ENCODE data around the gene PDIA4.
"Not testable (repeated sequence)": the region's sequence is repeated elsewhere in the genome, so short reads cannot be mapped to it uniquely, and the experiment has no call there.

PDIA4 gene

DNA sequence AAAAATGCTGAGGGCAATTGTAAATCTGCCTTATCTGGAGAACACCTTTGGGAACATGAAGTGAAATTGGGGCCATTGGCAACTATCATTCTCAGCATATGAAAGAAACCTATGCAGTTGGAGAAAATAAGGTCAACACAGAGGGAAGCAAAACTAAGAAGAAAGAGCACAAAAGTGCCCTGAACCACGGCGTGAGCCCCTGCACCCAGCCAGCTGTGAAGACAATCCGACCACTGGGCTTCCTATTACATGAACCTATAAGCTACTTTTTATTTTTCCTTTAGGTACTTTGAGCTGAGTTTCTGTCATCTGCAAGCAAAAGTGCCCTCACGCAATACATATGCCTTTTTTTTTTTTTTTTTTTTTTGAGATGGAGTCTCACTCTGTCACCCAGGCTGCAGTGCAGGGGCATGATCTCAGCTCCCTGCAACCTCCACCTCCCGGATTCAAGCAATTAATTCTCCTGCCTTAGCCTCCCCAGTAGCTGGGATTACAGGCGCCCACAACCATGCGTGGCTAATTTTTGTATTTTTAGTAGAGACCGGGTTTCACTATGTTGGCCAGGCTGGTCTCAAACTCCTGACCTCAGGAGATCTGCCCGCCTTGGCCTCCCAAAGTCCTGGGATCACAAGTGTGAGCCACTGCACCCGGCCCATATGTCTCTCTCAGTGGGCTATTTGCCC, 34.1 kb upstream of the PDIA4 start:
- not testable (repeated sequence) for H3K27me3 ChIP-seq (ENCODE audit: control insufficient read depth, insufficient read depth, low read length); H3K4me3 ChIP-seq (ENCODE audit: low read depth, low read length); H3K9ac ChIP-seq (ENCODE audit: low read depth, low read length); H3K27ac ChIP-seq (ENCODE audit: low read depth, low read length); H3K9me3 ChIP-seq (ENCODE audit: control insufficient read depth, insufficient read depth, low read length); H3K36me3 ChIP-seq (ENCODE audit: control insufficient read depth, insufficient read depth, low read length); H3K4me1 ChIP-seq (ENCODE audit: control insufficient read depth, insufficient read depth, low read length)

DNA sequence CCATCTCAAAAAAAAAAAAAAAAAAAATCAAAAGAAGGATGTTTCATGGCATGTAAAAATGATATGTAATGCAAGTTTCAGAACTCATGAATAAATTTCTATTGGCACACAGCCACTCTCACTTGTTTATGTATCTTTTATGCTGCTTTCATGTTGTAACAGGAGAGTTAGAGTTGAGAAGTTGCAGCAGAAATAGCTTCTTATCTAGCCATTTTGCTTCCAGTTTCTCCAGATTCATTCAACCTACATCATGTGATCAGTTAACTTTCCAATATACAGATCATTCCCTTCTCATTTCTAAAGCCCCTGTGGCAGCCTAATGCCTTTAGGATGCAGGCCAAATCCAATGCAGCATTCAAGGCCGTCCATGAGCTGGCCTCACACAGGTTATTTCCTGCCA, 31.9 kb upstream of the PDIA4 start:
- Histone ChIP-seq H3K4me1 (ENCODE audit: control insufficient read depth, insufficient read depth, low read length) (no peaks in the 10 kb centered on the region), H3K9me3 (ENCODE audit: control insufficient read depth, insufficient read depth, low read length) (no peaks in the 10 kb centered on the region), H3K4me3 (ENCODE audit: low read depth, low read length) (no peak overlapping the region), H3K9ac (ENCODE audit: low read depth, low read length) (no peak overlapping the region), H3K27ac (ENCODE audit: low read depth, low read length) (no peak overlapping the region), H3K36me3 (ENCODE audit: control insufficient read depth, insufficient read depth, low read length) (no peaks in the 10 kb centered on the region), H3K27me3 (ENCODE audit: control insufficient read depth, insufficient read depth, low read length) (no peaks in the 10 kb centered on the region)

DNA sequence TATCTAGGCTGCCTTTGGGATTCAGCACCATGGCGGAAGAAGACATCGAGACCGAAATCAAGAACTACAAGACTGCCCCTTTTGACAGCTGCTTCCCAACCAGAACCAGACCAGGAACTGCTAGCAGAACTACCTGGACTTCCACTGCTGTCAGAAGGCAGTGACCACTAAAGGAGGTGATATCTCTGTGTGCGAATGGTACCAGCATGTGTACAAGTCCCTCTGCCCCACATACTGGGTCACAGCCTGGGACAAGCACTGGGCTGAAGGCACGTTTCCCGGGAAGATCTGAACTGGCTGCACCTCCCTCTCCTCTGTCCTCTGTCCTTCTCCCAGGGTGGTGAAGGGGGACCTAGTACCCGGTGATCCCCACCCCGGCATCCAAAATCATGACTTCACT, 25.6 kb upstream of the PDIA4 start:
- Histone ChIP-seq H3K36me3 (ENCODE audit: control insufficient read depth, insufficient read depth, low read length) (no peaks in the 10 kb centered on the region), H3K27ac (ENCODE audit: low read depth, low read length) (no peak overlapping the region), H3K4me1 (ENCODE audit: control insufficient read depth, insufficient read depth, low read length) (no peaks in the 10 kb centered on the region), H3K4me3 (ENCODE audit: low read depth, low read length) (no peak overlapping the region), H3K9me3 (ENCODE audit: control insufficient read depth, insufficient read depth, low read length) (no peaks in the 10 kb centered on the region), H3K27me3 (ENCODE audit: control insufficient read depth, insufficient read depth, low read length) (no peaks in the 10 kb centered on the region), H3K9ac (ENCODE audit: low read depth, low read length) (no peak overlapping the region)

DNA sequence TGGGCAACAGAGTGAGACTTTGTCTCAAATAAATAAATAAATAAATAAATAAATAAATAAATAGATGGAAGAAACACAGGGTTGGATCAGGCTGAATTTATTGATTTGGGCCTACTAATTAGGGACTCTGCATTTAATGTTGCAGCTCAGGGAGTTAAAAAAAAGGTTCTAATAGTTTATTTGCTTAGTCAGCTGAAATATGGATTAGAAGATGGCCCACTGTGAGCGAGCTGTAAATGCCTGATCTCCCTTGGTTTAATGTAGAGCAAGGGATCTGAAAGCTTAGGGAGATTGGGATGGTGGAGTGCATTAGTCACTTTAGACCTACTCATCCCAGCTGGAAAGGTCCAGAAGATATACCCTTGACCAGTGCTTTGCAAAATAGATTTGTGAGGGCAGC, 25.1 kb upstream of the PDIA4 start:
- Histone ChIP-seq H3K36me3 (ENCODE audit: control insufficient read depth, insufficient read depth, low read length) (no peaks in the 10 kb centered on the region), H3K4me3 (ENCODE audit: low read depth, low read length) (no peak overlapping the region), H3K9me3 (ENCODE audit: control insufficient read depth, insufficient read depth, low read length) (no peaks in the 10 kb centered on the region), H3K27ac (ENCODE audit: low read depth, low read length) (no peak overlapping the region), H3K9ac (ENCODE audit: low read depth, low read length) (no peak overlapping the region), H3K27me3 (ENCODE audit: control insufficient read depth, insufficient read depth, low read length) (no peaks in the 10 kb centered on the region), H3K4me1 (ENCODE audit: control insufficient read depth, insufficient read depth, low read length) (no peaks in the 10 kb centered on the region)

DNA sequence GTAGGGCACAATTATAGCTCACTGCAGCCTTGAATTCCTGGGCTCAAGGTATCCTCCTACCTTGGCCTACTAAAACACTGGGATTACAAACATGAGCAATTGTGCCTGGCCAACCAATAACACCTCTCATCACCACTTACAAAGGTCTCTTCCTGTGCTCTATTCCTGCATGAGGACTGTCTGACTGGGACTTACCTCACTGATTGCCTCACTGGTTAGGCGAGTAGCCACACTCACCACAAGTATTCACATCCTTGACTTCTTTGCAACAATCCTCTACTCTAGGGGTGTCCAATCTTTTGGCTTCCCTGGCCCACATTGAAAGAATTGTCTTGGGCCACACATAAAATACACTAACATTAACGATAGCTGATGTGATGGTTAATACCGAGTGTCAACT, 22.6 kb upstream of the PDIA4 start:
- no peaks in the 10 kb centered on the region for H3K9me3 ChIP-seq (ENCODE audit: control insufficient read depth, insufficient read depth, low read length)
- no peak overlapping the region for H3K27ac ChIP-seq (ENCODE audit: low read depth, low read length)
- H3K4me3 ChIP-seq (ENCODE audit: low read depth, low read length): no peak overlapping the region
- no peaks in the 10 kb centered on the region for H3K27me3 ChIP-seq (ENCODE audit: control insufficient read depth, insufficient read depth, low read length)
- H3K9ac ChIP-seq (ENCODE audit: low read depth, low read length): no peak overlapping the region
- no peaks in the 10 kb centered on the region for H3K4me1 ChIP-seq (ENCODE audit: control insufficient read depth, insufficient read depth, low read length)
- H3K36me3 ChIP-seq (ENCODE audit: control insufficient read depth, insufficient read depth, low read length): no peaks in the 10 kb centered on the region

DNA sequence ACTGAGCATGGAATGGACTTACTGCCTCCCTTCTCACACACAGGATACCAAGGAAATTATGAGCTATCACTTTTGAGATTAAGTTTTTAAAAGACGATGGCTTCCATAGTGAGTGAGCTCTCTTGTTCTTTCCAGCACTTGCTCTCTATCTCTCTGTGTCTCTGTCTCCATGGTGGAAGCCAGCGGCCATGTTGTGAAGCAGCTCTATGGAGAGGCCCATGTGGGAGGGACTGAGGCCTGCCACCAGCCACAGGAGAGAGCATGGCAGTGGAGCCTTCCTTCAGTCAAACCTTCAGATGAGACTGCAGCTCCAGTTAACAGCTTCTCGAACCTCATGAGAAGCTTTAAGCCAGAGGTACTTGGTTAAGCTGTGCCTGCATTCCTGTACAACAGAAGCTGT, 20.5 kb upstream of the PDIA4 start:
- Histone ChIP-seq H3K36me3 (ENCODE audit: control insufficient read depth, insufficient read depth, low read length) (no peaks in the 10 kb centered on the region), H3K9ac (ENCODE audit: low read depth, low read length) (no peak overlapping the region), H3K4me3 (ENCODE audit: low read depth, low read length) (no peak overlapping the region), H3K27ac (ENCODE audit: low read depth, low read length) (no peak overlapping the region), H3K9me3 (ENCODE audit: control insufficient read depth, insufficient read depth, low read length) (no peaks in the 10 kb centered on the region), H3K27me3 (ENCODE audit: control insufficient read depth, insufficient read depth, low read length) (no peaks in the 10 kb centered on the region), H3K4me1 (ENCODE audit: control insufficient read depth, insufficient read depth, low read length) (no peaks in the 10 kb centered on the region)

DNA sequence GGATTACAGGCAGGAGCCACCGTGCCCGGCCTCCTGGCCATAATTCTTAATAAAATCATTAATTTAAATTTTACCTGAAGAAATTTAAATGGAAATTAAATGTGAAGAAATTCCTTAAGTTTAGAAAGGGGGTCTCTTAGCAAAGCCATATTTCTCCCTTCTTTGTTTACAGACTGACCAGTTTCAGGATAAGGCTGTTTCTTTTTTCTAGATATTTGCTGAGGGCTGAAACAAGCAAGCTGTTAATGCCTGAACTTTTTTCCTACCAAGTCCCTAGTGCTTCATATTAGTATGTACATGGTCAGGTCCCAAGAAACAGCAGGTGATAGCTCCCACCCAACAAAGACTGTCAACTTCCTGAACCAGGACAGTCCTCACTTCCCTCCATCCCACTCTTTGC, 18.1 kb upstream of the PDIA4 start:
- no peak overlapping the region for H3K4me3 ChIP-seq (ENCODE audit: low read depth, low read length)
- H3K9me3 ChIP-seq (ENCODE audit: control insufficient read depth, insufficient read depth, low read length): no peaks in the 10 kb centered on the region
- H3K27me3 ChIP-seq (ENCODE audit: control insufficient read depth, insufficient read depth, low read length): no peaks in the 10 kb centered on the region
- no peak overlapping the region for H3K27ac ChIP-seq (ENCODE audit: low read depth, low read length)
- no peaks in the 10 kb centered on the region for H3K36me3 ChIP-seq (ENCODE audit: control insufficient read depth, insufficient read depth, low read length)
- H3K4me1 ChIP-seq (ENCODE audit: control insufficient read depth, insufficient read depth, low read length): no peaks in the 10 kb centered on the region
- H3K9ac ChIP-seq (ENCODE audit: low read depth, low read length): no peak overlapping the region

DNA sequence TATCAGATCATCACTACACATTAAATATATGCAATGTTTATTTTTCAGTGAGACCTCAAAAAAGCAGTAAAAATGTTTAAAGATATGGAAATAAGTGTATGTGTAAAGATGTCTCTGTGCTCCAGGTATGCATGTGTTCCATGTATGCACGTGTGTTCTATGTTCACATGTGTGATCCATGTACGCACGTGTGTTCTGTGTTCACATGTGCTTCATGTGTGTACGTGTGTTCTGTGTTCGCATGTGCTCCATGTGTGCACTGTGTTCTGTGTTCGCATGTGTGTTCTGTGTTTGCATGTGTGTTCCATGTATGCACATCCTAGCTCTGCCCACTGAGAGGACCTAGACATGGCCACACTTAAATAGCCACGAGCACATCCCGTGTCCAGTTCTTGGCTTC, 15.6 kb upstream of the PDIA4 start:
- H3K36me3 ChIP-seq (ENCODE audit: control insufficient read depth, insufficient read depth, low read length): no peaks in the 10 kb centered on the region
- no peak overlapping the region for H3K9ac ChIP-seq (ENCODE audit: low read depth, low read length)
- H3K4me1 ChIP-seq (ENCODE audit: control insufficient read depth, insufficient read depth, low read length): no peaks in the 10 kb centered on the region
- no peaks in the 10 kb centered on the region for H3K9me3 ChIP-seq (ENCODE audit: control insufficient read depth, insufficient read depth, low read length)
- H3K27me3 ChIP-seq (ENCODE audit: control insufficient read depth, insufficient read depth, low read length): no peaks in the 10 kb centered on the region
- no peak overlapping the region for H3K4me3 ChIP-seq (ENCODE audit: low read depth, low read length)
- H3K27ac ChIP-seq (ENCODE audit: low read depth, low read length): no peak overlapping the region

DNA sequence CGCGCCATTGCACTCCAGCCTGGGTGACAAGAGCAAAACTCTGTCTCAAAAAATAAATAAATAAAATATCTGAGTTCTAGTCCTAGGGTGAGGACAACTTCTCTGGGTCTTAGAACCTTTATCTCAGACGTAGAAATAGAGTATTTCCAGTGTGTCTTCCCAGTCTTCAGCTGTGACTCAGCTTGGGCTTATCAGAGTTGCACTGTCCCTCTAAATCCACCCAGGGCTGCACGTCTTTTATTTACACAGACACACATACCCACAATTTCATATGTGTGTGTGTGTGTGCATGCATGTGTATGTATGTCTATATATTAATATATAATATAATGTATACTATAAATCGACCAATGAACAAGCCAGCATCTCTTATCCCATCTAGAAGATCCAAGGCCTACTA, 13.0 kb upstream of the PDIA4 start:
- Histone ChIP-seq H3K9ac (ENCODE audit: low read depth, low read length) (no peak overlapping the region), H3K4me3 (ENCODE audit: low read depth, low read length) (no peak overlapping the region), H3K4me1 (ENCODE audit: control insufficient read depth, insufficient read depth, low read length) (no peaks in the 10 kb centered on the region)

DNA sequence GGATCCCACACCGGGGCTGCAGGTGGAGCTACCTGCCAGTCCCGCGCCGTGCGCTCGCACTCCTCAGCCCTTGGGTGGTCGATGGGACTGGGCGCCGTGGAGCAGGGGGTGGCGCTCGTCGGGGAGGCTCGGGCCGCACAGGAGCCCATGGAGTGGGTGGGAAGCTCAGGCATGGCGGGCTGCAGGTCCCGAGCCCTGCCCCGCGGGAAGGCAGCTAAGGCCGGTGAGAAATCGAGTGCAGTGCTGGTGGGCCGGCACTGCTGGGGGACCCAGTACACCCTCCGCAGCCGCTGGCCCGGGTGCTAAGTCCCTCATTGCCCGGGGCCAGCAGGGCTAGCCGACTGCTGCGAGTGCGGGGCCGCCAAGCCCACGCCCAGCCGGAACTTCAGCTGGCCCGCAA, 10.3 kb upstream of the PDIA4 start:
- not testable (repeated sequence) for H3K9ac ChIP-seq (ENCODE audit: low read depth, low read length); H3K9me3 ChIP-seq (ENCODE audit: control insufficient read depth, insufficient read depth, low read length); H3K4me3 ChIP-seq (ENCODE audit: low read depth, low read length); H3K4me1 ChIP-seq (ENCODE audit: control insufficient read depth, insufficient read depth, low read length); H3K27me3 ChIP-seq (ENCODE audit: control insufficient read depth, insufficient read depth, low read length); H3K36me3 ChIP-seq (ENCODE audit: control insufficient read depth, insufficient read depth, low read length); H3K27ac ChIP-seq (ENCODE audit: low read depth, low read length)

More for the DNA sequence above, 13.0 kb upstream of the PDIA4 start:
- Histone ChIP-seq H3K9me3 (ENCODE audit: control insufficient read depth, insufficient read depth, low read length) (no peaks in the 10 kb centered on the region; the same call in 1 of the 2 replicates), H3K36me3 (ENCODE audit: control insufficient read depth, insufficient read depth, low read length) (no peaks in the 10 kb centered on the region), H3K27me3 (ENCODE audit: control insufficient read depth, insufficient read depth, low read length) (no peaks in the 10 kb centered on the region), H3K27ac (ENCODE audit: low read depth, low read length) (no peak overlapping the region)

DNA sequence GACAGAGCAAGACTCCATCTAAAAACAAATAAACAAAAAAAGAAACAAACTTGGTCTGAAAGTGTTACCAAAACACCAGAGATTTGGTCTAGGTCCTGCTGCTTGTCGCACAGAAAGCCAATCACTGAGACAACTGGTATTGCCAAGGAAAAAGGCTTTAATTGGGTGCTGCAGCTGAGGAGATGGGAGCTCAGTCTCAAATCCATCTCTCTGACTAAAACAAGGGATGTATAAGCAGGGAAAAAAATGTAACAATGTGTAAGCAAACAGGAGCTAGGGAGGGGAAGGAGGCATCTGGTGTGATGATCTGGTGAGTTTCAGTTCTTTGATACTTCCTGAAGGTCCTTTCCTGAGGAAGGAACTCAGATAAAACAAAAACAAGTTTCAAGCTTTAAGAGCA, 8.4 kb upstream of the PDIA4 start:
- Histone ChIP-seq H3K36me3 (ENCODE audit: control insufficient read depth, insufficient read depth, low read length) (no peaks in the 10 kb centered on the region), H3K4me3 (ENCODE audit: low read depth, low read length) (no peak overlapping the region), H3K9ac (ENCODE audit: low read depth, low read length) (no peak overlapping the region), H3K9me3 (ENCODE audit: control insufficient read depth, insufficient read depth, low read length) (no peaks in the 10 kb centered on the region; the same call in 1 of the 2 replicates), H3K4me1 (ENCODE audit: control insufficient read depth, insufficient read depth, low read length) (no peaks in the 10 kb centered on the region), H3K27ac (ENCODE audit: low read depth, low read length) (no peak overlapping the region), H3K27me3 (ENCODE audit: control insufficient read depth, insufficient read depth, low read length) (no peaks in the 10 kb centered on the region)
